Right ventricle myocardium superior (tissue), 1 donor: Measurements from ENCODE around the gene CENATAC. TPM values are rescaled to one million over a fixed set of nuclear protein-coding genes. Genes with fewer than 3 reads are reported as not detected.
"Not testable (repeated sequence)": the region's sequence is repeated elsewhere in the genome, so short reads cannot be mapped to it uniquely, and the experiment has no call there.

ENCODE experiments used
- ATAC-seq: fragments of 200-7000 bp; cut with Tn5 transposase; one replicate; pipeline ENCODE4 v1.9.1; 2020; ENCODE audit warnings: mild to moderate bottlenecking; ENCODE audit not compliant: poor library complexity
- DNase-seq: peaks from one replicate; pipeline ENCODE4 v3.0.0-alpha.2; 2020
- intact Hi-C: fragments of 100-400 bp; cut with DNase I; formaldehyde crosslinking; loops from one replicate; pipeline ENCODE4 v1.11.2; 2022
- total RNA-seq: library from RNA; stranded (reverse); fragmentation: NEBNext Ultra II Directional; extraction: Animal tissue kit (Norgen Biotek cat#: 25700); gene quantifications from one replicate; pipeline ENCODE4 v1.2.1, GENCODE V29; 2021
- donor health status: DM: no; HTN: yes; CAD: no; lungs with severe emphysema.

The CENATAC gene
- total RNA-seq, 1 donor from 2014 or later = 10.0 TPM

GRCh38 chr11:118984337-118984736 is 13.6 kb upstream of the CENATAC start:
- ATAC-seq, intact Hi-C loops, DNase-seq: not testable (repeated sequence)

GRCh38 chr11:118984825-118985224 is 13.1 kb upstream of the CENATAC start:
- no peak for DNase-seq
- no peak for ATAC-seq
- intact Hi-C loops = no loop called here

GRCh38 chr11:118988280-118988679 is 9.7 kb upstream of the CENATAC start:
- DNase-seq = no peak
- intact Hi-C loops = no loop called here
- ATAC-seq = no peak

DNA sequence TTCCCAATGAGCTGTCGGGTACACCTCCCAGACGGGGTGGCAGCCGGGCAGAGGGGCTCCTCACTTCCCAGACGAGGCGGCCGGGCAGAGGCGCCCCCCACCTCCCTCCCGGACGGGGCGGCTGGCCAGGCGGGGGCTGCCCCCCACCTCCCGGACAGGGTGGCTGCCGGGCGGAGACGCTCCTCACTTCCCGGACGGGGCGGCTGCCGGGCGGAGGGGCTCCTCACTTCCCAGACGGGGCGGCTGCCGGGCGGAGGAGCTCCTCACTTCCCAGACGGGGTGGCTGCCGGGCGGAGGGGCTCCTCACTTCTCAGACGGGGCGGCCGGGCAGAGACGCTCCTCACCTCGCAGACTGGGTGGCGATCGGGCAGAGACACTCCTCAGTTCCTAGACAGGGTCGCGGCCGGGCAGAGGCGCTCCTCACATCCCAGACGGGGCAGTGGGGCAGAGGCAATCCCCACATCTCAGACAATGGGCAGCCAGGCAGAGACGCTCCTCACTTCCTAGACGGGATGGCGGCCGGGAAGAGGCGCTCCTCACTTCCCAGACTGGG is 6.4 kb upstream of the CENATAC start:
- ATAC-seq, intact Hi-C loops, DNase-seq: not testable (repeated sequence)

DNA sequence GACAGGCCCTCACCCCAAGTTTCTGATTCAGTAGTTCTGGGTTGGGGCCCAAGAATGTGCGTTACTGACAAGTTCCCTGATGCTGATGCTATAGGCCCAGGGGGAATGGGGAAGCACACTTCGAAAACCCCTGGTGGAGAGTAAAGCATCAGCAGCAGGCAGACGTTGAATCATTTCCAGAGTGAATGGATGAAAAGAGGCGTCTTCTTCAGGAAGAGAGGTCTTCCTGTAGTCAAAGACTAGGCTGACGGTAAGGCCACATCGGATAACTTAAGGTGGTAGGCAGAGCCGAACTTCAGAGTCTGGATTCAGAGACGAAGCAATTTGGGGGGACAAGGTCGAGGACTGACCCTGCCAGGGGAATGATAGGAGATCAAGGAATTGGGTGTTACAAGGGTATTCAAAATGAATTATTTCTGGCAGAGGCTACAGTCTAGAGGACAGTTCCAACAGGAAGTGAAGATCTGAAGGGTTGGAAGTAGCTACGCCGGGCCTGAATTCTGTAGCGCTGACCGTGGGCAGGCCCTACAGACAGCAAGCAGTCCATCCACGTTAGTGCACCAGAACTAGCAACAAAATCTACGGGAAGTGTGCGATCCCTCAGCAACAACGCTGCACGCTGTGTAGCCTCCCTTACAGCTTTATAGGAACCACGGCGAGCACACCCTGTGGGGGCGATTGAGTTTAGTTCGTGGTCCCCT is 862 bp upstream of the CENATAC start:
- ATAC-seq = peak; percentile 44
- no peak for DNase-seq
- intact Hi-C loops = no loop called here

DNA sequence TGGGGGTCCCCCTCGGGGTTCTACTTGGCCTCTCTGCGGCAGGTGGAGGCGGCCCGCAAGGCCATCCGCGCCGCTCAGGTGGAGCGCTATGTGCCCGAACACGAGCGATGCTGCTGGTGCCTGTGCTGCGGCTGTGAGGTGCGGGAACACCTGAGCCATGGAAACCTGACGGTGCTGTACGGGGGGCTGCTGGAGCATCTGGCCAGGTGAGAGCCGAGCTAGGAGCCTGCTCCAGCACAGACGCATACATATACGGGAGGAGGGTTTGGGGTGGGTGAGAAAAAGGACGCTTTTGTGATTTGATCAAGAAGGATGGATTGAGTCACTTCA is 415 bp downstream of the CENATAC start:
- intact Hi-C loops = loop anchor here (2.0 kb wide), 1 partner anchor 20 kb away; the partner anchor contains the start of genes RPS25 and TRAPPC4
- ATAC-seq (peak; percentile 34), DNase-seq (no peak)

GRCh38 chr11:118998822-118999221 is 884 bp downstream of the CENATAC start:
- intact Hi-C loops = loop anchor here (2.0 kb wide), 1 partner anchor 20 kb away; the partner anchor contains the start of genes RPS25 and TRAPPC4
- no peak for ATAC-seq

GRCh38 chr11:119000906-119001305 is 3.0 kb downstream of the CENATAC start:
- ATAC-seq (no peak), DNase-seq (no peak)
- intact Hi-C loops = no loop called here

More at GRCh38 chr11:118998822-118999221, 884 bp downstream of the CENATAC start:
- no peak for DNase-seq

- ATAC-seq (no peak), DNase-seq (no peak)
- intact Hi-C loops = no loop called here
These were observed 8.7 kb downstream of the CENATAC start for GRCh38 chr11:119006656-119007055.

DNA sequence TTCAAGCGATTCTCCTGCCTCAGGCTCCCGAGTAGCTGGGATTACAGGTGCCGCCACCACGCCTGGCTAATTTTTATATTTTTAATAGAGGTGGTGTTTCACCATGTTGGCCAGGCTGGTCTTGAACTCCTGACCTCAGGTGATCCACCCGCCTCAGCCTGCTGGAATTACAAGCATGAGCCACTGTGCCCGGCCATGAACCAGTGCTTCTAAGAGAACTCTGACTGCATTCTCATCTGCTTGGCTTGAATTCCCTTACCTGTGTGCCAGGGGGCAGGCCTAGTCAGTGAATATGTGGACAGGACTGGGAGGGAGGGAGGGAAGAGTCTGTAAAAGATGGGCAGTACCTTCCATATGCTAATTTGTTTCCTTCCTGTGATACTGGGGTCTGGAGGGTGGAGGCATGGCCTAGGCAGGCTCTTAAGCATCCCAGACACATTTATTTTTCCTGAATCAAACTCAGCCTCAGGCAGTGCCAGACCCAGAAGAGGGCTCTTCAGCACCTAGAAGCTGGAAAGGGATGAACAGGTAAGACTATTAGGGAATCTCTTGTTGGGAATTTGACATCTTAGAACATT is 13.6 kb downstream of the CENATAC start:
- ATAC-seq (no peak), DNase-seq (no peak)
- intact Hi-C loops = no loop called here

- no peak for DNase-seq
- intact Hi-C loops = no loop called here
- ATAC-seq = no peak
These were observed 14.8 kb downstream of the CENATAC start for GRCh38 chr11:119012629-119013170.

DNA sequence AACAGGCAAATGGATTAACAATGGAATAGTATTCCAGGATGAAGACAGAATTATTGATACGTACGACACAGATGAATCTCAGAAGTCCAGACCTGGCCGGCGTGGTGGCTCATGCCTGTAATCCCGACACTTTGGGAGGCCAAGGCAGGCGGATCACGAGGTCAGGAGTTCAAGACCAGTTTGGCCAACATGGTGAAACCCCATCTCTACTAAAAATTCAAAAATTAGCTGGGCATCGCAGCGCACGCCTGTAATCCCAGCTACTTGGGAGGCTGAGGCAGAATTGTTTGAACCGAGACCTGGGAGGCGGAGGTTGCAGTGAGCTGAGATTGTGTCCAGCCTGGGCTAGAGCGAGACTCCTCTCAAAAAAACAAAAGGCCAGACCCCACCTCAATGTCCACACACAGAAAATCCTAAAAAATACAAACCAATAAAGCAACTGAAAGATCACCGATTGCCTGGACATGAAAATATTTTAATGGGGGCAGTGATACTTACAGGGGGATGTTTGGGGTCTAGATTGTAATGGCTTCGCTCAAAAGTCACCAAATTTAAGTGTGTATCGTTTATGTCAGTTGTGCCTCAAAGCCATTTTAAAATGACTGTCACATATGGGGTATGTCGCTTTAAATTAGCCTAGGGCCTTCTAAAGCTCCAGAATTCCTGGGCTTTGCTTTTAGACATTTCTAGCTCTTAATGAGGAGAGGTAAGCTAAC is 16.4 kb downstream of the CENATAC start:
- intact Hi-C loops = no loop called here
- no peak for ATAC-seq

DNA sequence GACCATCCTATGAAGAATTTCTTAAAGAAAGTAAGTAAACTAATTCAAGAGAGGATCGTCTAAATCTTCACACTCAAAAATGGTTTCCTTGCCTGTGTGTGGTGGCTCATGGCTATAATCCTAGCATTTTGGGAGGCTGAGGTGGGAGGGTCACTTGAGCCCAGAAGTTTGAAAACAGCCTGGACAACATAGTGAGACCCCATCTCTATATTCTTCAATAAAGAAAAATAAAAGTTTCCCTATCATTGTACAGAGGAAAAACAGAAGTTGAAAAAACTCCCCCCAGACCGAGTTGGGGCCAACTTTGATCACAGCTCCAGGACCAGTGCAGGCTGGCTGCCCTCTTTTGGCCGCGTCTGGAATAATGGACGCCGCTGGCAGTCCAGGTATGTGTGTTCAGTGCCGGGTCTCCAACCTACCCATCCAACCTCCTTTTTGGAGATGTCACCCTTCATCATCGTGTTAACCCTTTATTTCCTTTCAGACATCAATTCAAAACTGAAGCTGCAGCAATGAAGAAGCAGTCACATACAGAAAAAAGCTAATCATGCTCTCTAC is 17.2 kb downstream of the CENATAC start:
- intact Hi-C loops = no loop called here
- DNase-seq (no peak), ATAC-seq (no peak)

More for the DNA sequence above, 16.4 kb downstream of the CENATAC start:
- DNase-seq = no peak

DNA sequence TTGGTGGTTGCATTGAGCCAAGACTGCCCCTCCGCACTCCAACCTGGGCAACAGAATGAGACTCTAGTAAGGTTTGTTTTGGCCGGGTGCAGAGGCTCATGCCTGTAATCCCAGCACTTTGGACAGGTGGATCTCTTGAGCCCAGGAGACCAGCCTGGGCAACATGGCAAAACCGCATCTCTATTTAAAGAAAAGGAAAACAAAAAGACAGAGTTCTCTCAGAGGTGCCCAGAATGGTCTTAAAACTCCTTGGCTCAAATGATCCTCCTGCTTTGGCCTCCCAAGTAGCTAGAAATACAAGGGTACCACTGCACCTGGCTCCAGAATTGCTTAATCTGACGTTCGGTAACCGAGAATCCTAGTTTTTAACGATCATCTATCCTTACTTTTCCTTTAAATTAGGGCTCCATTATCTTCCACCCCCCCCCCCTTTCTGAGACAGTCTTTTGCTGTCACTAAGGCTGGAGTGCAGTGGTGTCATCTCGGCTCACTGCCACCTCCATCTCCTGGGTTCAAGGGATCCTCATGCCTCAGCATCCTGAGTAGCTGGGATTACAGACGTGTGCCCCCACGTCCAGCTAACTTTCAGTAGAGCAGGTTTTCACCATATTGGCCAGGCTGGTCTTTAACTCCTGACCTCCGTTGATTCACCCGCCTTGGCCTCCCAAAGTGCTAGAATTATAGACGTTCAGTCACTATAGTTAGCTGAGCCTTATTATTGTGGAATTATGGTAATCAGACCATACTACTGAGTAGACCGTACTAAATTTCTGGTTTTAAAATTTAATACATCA is 18.5 kb downstream of the CENATAC start:
- intact Hi-C loops = no loop called here
- no peak for DNase-seq
- no peak for ATAC-seq

DNA sequence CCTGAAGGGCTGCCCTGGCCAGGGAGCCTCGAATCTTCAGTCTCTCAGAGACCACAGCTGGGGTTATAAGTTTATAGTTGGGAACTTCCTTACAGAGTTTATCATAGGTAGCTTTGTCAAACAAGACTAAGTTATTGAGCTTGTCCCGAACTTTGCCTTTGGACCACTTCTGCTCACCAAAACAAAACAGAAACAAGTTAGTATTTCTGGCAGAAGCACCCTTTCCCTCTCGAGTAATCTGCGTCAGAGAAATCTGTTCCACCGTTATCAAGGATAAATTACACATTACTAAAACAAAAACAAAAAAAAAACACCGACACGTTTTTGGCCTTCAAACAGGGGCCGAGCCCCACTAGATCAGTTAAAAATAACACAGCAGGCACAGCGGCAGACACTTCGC is 19.4 kb downstream of the CENATAC start:
- DNase-seq, ATAC-seq, intact Hi-C loops: not testable (repeated sequence)

- DNase-seq (peak; percentile 97), ATAC-seq (peak; percentile 97)
- intact Hi-C loops = loop anchor here (2.0 kb wide), 1 partner anchor 20 kb away; the partner anchor contains the start of gene CENATAC
These were observed 20.4 kb downstream of the CENATAC start, which contains the start of the genes RPS25 and TRAPPC4 for GRCh38 chr11:119018074-119018938. Gene RPS25 (minus strand): TSS chr11:119018343. CDS start chr11:119018284, 59 bp downstream. Gene TRAPPC4 (plus strand): TSS chr11:119018766. CDS start chr11:119018796, 30 bp downstream.

DNA sequence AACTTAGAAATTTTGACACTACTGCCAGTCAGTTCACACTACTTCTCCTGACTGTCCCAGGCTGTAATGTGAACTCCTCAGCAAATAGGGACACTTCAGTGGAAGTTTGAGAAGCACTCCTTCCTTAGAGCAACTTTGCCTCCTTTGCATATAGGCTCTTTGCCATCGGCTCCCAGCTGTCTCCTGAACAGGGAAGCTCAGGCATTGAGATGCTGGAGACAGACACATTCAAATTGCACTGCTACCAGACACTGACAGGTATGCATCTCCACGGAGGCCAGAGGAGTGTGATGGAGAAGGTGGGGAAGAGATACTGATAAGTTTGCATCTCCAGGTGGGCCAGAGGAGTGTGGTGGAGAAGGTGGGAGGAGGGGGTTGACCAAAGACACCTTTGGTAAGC is 22.1 kb downstream of the CENATAC start:
- no peak for DNase-seq
- ATAC-seq = no peak
- intact Hi-C loops = loop anchor here (2.0 kb wide), 1 partner anchor 21 kb away; the partner anchor contains the start of gene CENATAC
